HG02973 (cell line): ENCODE results near the gene ZKSCAN7.
A peak's percentile ranks its signal among the peaks of the same experiment; 100 is the strongest.
"Not testable (repeated sequence)": the region's sequence is repeated elsewhere in the genome, so short reads cannot be mapped to it uniquely, and the experiment has no call there.

Source experiments
- ATAC-seq: cut with Tn5 transposase; IDR thresholded peaks from one replicate; pipeline ENCODE4 v1.9.1; 2021; ENCODE audit warnings: moderate library complexity; ENCODE audit not compliant: unreplicated experiment

Gene ZKSCAN7

DNA sequence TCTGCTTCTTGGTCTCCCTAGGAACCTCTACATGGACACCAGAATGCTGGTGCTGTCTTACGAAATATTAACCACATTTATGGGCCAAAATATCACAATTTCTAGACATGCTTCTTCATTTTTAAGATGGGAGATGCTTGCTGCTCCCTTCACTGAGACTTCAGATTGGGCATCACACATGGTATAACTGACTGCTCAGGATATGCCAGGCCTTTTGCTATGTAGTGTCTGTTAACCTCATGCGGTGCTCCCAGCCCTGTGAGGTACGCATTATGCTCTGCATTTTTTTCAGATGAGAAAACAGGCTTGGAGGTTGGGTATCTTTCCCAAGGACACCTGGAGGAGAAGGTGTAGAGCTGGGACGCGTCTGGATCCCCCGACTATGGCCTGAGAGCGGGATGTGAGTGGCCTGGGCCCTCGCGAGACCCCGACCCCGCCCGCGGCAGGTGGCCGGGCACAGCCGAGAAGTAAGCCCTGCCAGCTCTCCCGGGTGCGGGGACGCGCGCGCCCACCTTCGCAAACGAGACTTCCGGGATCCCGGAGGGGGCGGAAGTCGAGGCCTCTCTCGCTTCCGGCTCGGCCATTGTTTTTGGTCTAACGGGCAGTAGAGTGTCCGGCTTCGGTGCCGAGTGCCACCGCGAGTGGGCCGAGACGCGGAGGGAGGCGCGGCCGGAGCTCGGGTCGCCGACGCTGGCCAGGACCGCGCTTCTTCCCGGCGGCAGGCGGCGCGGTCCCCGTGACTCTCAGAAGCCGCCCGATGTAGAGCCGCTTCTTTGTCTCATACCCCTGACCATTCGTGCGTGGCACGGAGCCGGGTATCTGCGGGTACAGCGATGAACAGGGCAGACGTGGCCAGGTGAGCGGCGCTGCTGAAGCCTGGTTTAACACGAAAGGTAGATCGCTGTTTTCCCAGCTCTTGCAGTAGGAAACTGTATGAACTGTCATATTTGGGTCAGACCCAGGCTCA lies at the start of gene ZKSCAN7:
Gene ZKSCAN7 (plus strand): TSS at position 568 of the 967 bp plus-strand sequence. CDS start 1,855 bp downstream, outside the sequence.
- peak; percentile 61 for ATAC-seq

DNA sequence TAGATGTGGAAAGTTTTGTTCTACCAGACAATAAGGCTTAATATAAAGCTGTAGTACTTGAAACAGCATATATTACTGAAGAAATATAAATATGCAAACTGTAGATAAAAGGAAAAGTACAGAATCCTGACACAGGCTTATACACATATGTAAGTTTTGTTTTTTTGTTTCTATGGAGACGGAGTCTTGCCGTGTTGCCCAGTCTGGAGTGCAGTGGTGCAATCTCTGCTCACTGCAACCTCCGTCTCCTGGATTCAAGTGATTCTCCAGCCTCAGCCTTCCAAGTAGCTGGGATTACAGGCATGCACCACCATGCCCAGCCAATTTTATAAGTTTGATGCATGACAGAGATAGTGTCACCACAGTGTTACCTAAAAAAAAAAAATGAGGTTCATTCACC lies 48.4 kb upstream of the ZKSCAN7 start:
- no peak for ATAC-seq

DNA sequence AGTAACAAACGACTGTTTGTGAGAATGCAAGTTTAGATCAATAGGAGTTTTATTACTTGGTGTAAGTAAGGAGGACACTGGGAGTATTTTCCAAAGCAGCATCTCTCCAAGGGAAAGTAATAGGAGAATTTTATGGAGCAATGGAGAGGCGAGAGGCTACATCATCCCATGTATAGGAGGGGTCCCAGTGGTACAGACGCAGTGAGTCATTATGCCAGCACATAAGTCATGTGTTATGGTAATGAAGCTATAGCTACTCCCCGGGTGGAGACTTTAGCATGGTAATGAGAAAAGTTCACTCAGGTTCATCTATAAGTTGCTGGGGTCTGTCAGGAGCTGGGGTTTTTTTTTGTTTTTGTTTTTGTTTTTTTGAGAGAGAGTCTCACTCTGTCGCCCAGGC lies 48.0 kb upstream of the ZKSCAN7 start:
- no peak for ATAC-seq

DNA sequence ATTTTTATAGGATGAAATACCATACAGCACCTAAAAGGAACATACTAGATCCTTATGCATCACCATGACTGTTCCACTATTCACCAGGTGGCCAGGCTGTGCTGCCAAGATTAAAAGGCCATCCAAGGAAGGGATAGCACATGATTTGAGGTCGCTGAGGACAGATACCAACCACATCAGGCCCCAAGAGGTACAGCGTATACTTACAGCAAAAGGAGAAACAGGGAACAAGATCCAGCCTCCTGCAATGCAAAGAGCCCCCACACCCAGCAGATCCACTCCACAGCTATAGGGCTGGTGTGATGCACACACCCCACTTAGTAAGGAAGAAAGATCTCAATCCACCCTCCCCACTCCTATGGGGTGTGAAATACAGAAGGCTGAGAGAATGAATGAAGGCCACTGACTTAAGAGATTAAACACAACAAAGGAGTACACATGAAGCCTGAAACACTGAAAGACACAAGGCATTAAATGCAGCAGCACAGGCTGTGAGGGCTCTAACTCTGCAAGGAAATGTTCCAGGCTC lies 45.5 kb upstream of the ZKSCAN7 start:
- no peak for ATAC-seq

DNA sequence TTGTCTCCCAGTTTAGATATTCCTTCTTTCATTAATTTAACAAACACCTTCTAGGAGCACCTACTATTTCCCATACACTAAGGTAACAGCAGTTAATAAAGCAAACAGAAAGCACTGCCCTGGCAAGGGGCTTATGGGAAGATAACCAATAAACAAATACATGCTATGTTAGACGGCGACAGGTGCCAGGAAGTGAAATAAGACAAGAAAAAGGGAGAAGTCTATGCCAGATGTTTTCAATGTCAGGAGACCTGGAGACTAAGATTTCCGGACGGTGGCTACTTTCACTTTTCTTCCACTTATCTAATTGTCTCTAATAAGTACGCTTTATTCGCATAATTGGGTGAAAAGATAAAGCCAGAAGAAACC lies 45.0 kb upstream of the ZKSCAN7 start:
- peak; percentile 29 for ATAC-seq

DNA sequence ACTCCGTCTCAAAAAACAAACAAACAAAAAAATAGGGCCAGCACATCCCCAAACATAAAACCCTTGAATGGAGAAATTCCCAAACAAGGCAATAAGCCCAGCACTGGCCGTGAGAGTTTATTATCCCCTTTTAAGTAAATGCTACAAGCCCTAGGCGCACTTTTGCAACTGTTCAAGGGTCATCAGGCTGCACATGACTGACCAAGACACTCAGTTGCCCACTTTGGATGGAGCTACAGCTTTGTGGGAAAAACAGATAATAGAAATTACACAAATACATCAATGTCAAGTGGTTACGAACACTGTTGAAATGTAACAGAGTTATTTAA lies 43.8 kb upstream of the ZKSCAN7 start:
- ATAC-seq, result no peak

DNA sequence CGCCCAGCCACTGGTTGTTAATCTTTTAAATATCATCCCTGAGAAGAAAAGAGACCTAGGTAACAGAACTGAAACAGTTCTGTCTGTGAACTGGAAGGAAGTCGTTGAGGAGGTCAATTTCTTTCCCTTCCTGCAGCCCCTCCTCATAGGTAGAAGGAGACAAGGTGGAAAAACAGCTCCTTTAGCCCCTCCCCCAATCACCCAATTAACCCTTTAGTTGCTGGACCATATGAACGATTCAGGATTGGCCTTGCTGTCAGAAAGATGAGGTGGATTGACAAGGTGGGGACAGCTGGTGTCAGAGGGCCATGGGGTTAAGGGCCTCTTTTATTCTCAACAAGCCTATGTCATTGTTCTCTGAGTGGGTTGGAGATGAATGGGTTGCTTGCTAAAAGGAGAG lies 41.5 kb upstream of the ZKSCAN7 start:
- ATAC-seq, result no peak

DNA sequence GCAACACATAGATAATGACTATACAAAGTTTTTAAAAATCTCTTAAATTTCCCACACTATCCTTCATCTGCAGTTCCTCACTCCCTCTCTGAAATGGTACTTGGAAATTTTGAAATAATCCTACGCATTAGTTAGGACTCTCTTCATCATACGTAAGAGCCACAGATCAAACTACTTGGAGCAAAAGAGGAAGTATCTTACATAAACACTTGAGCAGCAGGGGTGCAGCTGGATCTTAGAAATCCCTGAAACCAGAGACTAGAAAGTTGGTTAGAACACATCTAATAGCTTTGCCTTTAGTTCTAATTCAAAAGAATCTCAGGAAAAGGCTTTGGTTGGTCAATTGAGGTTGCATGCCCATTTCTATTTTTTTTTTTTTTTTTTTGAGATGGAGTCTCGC lies 38.8 kb upstream of the ZKSCAN7 start:
- ATAC-seq, result no peak

DNA sequence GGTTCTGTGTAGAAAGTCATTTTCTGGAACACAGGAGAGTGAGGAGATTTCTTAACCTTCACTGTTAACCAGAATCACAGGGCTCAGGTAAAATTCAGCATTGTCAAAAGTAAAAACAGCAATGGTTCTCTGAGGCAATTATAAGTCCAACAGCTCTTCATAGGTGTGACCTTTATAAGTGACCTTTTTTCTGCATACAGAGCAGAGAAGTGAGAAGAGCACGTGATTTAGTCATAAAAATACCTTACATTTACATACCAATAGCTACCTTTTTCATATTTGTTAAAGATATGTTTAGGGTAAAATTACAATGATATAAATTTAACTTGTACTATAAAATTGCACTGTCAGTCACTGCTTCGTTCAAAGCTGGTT lies 36.2 kb upstream of the ZKSCAN7 start:
- ATAC-seq, result no peak

DNA sequence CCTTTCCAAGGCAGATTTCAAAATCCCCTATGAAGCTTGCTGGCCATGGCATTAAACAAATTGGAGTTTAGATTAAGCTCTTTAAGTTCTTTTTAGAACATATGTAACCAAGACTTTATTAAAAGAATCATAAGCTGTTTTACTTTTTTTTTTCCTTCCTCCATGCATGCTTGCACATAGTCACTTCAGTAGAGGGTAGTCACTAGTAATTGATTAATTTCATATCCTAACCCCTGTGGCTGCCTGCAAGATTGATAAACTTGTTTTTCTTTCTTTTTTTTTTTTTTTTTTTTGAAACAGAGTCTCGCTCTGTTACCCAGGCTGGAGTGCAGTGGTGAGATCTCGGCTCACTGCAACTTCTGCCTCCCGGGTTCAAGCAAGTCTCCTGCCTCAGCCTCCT lies 33.3 kb upstream of the ZKSCAN7 start:
- no peak for ATAC-seq

DNA sequence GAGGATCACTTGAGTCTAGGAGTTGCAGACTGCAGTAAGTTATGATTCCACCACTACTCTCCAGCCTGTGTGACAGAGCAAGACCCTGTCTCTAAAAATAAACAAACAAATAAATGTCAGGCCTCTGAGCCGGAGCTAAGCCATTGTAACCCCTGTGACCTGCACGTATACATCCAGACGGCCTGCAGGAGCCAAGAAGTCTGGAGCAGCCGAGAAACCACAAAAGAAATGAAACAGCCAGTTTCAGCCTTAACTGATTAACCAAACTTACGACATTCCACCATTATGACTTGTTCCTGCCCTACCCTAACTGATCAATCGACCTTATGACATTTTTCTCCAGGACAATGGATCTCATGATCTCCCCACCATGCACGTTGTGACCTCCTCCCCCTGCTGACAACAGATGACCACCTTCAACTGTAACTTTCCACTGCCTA lies 32.5 kb upstream of the ZKSCAN7 start:
- no peak for ATAC-seq

DNA sequence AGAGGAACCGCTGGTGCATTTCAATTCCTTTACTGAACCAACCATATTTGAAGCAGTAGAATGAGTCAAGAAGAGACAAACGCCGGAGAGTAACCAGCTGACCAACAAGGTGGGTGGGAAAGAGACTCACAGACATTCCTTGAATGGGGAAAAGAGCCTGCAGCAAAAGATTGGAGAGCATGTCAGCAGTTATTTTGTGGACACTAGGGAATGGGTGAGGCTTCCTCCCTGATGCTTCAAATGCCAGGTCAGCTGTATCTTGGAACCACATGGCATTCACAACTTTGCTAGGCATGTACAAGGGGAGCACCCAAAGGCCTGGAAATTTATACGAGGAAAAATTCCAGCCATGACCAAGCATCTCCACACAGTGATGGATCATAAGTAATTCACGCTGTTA lies 29.9 kb upstream of the ZKSCAN7 start:
- ATAC-seq, result no peak

DNA sequence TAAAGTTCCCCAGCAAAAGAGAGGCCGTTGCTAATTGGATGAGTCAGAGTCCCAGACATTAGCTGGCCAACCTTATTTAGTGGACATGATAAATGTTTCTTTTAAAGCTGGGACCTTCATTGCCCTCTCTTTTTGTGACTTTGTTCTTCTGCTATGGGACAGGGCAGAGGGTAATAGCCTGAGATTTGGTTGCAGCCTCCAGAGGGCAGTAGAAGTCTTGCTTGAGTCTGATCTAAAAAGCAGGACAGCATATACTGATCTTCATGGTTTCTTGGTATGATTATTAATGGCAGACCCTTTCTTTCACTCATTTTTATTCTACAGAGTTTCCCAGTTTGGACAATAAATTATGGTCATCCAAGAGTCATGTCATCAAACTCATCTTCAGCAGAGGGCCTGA lies 25.1 kb upstream of the ZKSCAN7 start:
- ATAC-seq, result no peak

DNA sequence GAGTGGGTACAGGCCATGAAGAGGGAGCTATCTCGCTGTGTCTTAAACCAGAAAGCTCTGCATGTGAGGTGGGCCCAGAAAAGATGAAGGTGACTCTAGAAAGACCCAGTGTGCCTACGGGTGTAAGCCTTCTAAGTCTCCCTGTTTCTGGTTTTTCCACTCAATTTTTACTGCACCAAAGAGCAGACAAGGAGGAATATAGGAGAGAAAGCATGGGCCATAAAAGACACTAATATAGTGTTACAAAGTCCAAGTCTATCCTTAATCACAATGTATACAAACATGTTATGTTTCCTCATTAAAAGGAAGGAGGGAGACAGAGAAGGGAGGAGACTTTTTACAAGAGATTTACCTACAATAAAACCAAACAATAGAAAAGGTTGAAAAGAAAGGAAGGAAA lies 24.1 kb upstream of the ZKSCAN7 start:
- ATAC-seq, result no peak

DNA sequence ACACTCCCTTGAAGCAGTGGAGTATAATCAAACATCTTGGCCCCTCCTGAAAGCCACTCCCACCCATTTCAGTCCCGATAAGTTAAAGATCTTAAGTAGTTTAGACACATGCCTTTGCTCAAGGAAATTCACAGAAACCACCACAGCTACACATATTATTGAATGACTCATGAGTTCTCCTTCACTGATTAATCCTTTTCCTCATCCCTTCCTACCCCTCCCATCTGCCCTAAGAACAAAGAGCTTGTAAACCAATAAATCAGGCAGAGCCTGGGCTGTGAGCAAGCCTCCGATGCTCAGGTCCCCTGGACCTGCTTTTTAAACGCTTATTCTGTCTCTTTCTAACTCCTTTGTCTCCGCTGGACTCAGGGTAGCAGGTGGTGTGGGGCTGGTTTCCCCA lies 20.3 kb upstream of the ZKSCAN7 start:
- ATAC-seq, result not testable (repeated sequence)

DNA sequence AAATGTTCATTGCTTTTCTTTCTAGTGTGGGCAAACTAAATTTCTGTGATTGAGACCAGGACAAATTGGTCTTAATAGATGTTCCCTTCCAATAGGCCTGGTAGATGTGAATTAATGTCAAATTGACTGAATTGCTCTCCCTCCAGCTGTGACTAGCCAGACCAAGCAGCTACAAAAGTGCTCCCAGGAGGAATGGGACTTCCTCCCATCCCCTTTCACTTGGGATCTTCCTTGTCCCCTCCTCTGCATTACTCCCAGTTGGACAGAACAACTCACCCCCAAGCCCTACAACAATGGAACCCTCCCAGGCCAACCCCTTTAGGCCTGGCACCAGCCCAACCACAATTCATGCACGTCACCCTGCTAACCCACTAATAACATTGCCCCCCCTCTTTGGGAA lies 19.6 kb upstream of the ZKSCAN7 start:
- no peak for ATAC-seq

DNA sequence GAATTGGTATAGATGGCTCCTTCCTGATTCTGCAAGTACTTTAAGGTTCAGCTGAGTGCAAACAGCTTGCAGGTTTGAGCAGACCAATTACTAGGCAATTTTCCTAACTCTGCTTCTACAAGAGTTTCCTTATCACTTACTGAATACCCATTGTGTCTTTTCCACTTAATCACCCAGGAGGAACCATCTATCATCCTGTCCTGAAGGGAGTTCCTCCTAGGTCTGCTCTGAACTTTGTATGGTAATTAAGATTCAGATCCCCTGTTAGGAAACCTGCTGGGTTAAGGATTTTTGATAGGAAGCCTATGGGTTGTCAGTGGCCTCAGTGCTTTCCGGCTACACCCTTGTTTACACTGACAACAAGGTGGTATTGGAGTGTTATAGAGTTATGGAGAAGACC lies 10.2 kb upstream of the ZKSCAN7 start:
- not testable (repeated sequence) for ATAC-seq

DNA sequence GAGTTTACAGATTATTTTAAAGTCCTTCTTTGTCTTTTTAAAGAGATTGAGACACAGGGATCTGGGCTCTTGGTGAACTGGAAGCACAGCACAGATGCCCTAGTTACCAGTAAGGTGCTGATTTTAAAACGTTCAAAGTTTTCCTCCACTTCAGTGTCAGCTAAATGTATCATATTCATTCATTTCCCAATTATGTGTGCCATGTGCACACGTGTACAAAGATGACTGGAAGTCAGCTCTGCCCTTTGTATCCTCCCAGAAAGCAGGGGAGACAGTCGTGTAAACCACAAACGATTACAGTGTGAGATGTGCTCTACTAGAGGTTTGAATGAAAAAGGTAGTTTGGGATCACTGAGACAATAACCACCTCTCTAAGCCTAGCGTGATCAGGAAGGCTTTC lies 730 bp downstream of the ZKSCAN7 start:
- no peak for ATAC-seq

DNA sequence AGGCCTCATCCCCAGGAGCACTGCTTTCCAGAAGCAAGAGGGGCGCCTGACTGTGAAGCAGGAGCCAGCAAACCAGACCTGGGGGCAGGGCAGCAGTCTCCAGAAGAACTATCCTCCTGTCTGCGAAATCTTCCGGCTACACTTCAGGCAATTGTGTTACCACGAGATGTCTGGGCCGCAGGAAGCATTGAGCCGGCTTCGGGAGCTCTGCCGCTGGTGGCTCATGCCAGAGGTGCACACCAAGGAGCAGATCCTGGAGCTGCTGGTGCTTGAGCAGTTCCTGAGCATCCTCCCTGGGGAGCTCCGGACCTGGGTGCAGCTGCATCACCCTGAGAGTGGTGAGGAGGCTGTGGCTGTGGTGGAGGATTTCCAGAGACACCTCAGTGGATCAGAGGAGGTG lies 2.1 kb downstream of the ZKSCAN7 start:
- no peak for ATAC-seq

DNA sequence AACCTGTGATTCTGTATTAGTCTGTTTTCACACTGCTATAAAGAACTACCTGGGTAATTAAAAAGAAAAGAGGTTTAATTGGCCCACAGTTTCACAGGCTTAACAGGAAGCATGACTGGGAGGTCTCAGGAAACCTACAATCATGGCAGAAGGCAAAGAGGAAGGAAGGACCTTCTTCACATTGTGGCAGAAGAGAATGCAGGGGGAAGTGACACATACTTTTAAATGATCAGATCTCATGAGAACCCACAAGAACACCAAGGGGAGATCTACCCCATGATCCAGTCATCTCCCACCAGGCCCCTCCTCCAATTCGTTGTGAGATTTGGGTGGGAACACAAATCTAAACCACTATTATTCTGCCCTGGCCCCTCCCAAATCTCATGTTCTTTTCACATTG lies 6.1 kb downstream of the ZKSCAN7 start:
- ATAC-seq, result no peak

DNA sequence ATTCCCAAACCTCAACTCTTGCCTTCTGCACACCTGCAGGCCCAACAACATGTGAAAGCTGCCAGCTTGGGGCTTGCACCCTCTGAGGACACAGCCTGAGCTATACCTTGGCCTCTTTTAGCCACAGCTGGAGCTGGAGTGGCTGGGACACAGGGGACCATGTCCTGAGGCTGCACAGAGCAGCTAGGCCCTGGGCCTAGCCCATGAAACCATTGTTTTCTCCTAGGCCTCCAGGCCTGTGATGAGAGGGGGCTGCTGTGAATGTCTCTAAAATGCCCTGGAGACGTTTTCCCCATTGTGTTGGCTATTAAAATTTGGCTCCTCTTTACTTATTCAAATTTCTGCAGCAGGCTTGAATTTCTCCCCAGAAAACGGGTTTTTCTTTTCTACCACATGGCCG lies 7.2 kb downstream of the ZKSCAN7 start:
- ATAC-seq, result no peak

DNA sequence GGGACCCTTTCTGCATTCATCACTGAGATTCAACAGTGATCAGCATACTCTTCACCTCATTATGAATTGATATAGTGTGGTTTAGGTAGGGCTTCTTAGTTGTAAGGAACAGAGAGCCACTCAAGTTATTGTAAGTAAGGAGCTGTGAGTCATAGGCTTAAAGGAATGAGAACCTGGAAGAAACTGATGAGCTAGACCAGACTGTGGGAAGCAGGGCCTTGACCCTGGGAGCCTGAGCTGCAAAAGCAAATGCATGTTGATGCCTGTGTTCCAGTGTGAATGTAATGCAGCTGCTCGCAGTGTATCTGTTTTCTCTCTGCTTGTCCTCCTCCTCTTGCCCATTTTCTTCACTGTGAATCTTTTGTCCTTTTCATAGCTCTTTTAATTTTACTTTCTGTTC lies 13.6 kb downstream of the ZKSCAN7 start:
- ATAC-seq, result no peak

DNA sequence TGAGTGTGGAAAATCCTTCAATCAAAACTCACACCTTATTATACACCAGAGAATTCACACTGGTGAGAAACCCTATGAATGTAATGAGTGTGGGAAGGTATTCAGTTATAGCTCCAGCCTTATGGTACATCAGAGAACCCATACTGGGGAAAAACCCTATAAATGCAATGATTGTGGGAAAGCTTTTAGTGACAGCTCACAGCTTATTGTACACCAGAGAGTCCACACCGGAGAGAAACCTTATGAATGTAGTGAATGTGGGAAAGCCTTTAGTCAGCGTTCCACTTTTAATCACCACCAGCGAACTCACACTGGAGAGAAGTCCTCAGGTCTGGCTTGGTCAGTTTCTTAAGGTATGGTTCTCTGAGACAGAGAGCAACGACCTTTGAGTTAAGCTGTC lies 16.0 kb downstream of the ZKSCAN7 start:
- no peak for ATAC-seq
